Hematopoietic multipotent progenitor cell treated with erythropoietin and hydrocortisone succinate and interleukin-3 and kit ligand, for 17 days (in vitro differentiated cells): Measurements from ENCODE around the gene ERMAP.

ENCODE experiments used
- DNase-seq: peaks from one replicate; pipeline ENCODE4 v3.0.0-alpha.2; 2015; ENCODE audit warnings: low spot score

The ERMAP gene

DNA sequence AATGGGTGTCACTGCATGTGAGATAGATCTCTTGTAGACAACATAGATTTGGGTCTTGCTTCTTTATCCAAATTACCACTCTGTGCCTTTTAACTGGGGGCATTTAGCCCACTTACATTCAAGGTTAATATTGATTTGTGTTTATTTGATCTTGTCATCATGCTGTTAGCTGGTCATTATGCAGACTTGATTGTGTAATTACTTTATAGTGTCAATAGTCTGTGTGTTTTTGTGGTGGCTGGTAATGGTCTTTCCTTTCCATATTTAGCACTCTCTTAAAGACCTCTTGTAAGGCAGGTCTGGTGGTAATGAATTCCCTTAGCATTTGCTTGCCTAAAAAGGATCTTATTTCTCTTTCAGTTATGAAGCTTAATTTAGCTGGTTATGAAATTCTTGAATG lies 59.1 kb downstream of the ERMAP start:
- DNase-seq = no peak

DNA sequence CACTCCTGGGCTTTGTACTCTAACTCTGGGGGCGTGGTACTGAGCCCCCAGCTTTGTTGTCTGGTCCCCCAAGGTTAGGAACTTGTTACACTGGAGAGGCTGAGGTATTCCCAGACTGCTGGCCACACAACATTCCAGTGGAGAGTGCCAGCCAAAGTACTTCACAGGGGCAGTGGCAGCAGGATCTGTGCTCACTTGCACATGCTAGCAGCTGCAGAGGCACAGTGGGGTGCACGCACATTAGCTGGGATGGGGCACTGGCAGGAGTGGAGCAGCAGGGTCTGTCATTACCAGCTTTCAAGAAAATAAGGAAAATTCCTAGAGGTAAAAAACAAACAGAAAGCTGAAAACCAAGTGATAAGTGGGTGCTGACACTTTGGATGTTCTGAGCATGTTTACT lies 60.5 kb downstream of the ERMAP start:
- no peak for DNase-seq

DNA sequence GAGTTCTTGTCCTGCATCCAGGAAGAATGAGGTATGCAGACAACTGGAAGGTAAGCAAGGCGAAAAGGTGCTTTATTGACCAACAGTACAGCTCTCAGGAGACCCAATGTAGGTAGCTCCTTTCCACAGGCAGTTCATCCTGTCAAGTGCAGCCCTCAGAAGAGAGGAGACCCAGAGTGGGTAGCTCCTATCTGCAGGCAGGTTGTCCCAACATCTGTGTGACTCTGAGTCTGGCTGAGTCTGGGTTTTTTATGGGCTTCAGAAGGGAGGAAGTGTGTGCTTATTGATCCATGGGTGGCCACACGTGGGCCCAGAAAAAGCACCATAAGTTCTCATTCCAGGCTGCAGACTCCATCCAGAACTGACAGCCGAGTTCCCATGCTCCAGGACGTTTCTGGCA lies 63.5 kb downstream of the ERMAP start:
- DNase-seq = no peak

GRCh38 chr1:42886046-42886739 lies 69.3 kb downstream of the ERMAP start:
- DNase-seq = no peak

GRCh38 chr1:42886800-42887199 lies 69.9 kb downstream of the ERMAP start:
- DNase-seq = no peak

- DNase-seq = no peak
These were observed 70.4 kb downstream of the ERMAP start for GRCh38 chr1:42887366-42887765.

GRCh38 chr1:42888013-42888633 lies 71.2 kb downstream of the ERMAP start:
- DNase-seq = no peak

GRCh38 chr1:42889264-42889663 lies 72.3 kb downstream of the ERMAP start:
- DNase-seq = no peak

DNA sequence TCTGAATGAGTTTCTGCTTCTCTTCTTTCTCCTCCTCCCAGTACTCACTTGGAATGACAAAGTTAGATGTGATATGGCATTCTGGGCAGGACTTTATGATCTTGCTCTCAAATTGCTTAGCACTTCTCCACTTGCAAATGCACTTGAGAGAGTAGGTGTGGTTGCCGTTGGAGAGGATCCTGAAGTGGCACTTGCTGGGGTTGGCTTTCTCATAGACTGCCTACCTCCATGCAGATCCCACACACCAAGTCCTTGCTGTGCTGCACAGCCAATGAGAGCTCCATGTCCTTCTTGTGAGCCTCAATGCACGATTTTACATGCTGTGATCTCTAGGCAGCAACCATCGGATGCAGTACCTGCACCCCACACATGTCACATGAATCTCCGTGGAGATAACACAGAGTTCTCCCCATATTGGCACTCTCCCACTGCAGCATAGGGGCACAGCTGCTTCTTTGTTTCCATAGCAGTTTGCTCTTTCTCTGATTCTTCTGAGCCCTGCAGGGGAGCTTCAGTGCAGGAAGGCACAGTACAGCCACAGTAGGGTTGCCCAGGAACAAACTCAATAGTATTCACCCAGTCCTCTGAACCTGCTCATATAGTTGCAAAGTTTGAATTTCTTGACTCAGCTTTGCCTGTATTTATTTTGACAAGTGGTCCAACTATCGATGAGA lies 74.7 kb downstream of the ERMAP start:
- no peak for DNase-seq
